PFSK-1 (cell line): ENCODE data around the gene CUBN. TPM values are rescaled to one million over a fixed set of nuclear protein-coding genes. Genes with fewer than 3 reads are reported as not detected.

Source experiments
- FOXP2 ChIP-seq: optimal IDR thresholded peaks from 2 replicates; pipeline ENCODE3; 2011; ENCODE audit warnings: borderline replicate concordance, control low read depth, inconsistent platforms; ENCODE audit not compliant: insufficient read depth; ENCODE audit errors: extremely low read length, extremely low read depth
- POLR2AphosphoS5 ChIP-seq: IDR thresholded peaks from 2 replicates; pipeline ENCODE4 v1.6.1; 2012; ENCODE audit warnings: low read depth, mild to moderate bottlenecking, control low read depth, low read length, moderate library complexity
- SIN3A ChIP-seq: IDR thresholded peaks from 2 replicates; pipeline ENCODE4 v1.6.1; 2012; ENCODE audit warnings: mild to moderate bottlenecking, low read length, moderate library complexity, borderline replicate concordance; ENCODE audit not compliant: insufficient read depth
- TAF1 ChIP-seq: IDR thresholded peaks from 2 replicates; pipeline ENCODE4 v1.6.1; 2012; ENCODE audit warnings: low read length, control low read depth, borderline replicate concordance; ENCODE audit not compliant: insufficient read depth
- polyA plus RNA-seq: library from polyadenylated mRNA; unstranded; fragments of >200 nt; gene quantifications from one replicate; pipeline ENCODE4 v1.2.1, GENCODE V29; 2012; ENCODE audit warnings: low read depth, missing spikeins; ENCODE audit not compliant: insufficient read length
- TF ChIP-seq, protein P1 (sequence below), 2 experiments: IDR thresholded peaks; 2 replicates each; pipeline versions ENCODE4 v1.6.1 to v1.8.0; 2011 to 2012; ENCODE audit warnings: low read depth in 2 of 2, low read length in 2 of 2, control low read depth in 1 of 2, inconsistent platforms in 1 of 2, mild to moderate bottlenecking in 1 of 2, moderate library complexity in 1 of 2; ENCODE audit not compliant: insufficient read depth in 1 of 2

The CUBN gene
- polyA plus RNA-seq: 0.68 TPM

DNA sequence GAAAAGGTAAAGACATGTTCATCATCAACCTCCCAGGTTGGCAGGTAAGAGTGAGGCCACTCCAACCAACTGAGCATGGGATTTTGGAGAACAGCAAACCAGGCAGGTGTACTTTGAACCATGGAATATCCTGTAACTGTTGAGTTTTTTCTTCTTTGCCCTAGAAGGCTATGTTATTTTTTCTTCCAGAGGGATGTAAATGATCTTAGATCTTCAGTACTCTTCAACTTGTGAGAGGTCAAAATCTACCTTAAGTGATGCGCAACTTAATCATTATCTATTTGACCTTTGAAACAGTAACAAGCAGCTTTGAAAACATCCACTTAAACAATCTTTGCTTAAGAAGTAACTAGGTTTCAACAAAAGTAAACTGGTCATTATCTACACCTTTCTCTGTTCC lies at the start of gene CUBN:
TSS of gene CUBN (minus strand) at position 71 of the 400 bp plus-strand sequence. CDS start at position 25, 46 bp downstream.
- TF ChIP-seq, protein P1, sequence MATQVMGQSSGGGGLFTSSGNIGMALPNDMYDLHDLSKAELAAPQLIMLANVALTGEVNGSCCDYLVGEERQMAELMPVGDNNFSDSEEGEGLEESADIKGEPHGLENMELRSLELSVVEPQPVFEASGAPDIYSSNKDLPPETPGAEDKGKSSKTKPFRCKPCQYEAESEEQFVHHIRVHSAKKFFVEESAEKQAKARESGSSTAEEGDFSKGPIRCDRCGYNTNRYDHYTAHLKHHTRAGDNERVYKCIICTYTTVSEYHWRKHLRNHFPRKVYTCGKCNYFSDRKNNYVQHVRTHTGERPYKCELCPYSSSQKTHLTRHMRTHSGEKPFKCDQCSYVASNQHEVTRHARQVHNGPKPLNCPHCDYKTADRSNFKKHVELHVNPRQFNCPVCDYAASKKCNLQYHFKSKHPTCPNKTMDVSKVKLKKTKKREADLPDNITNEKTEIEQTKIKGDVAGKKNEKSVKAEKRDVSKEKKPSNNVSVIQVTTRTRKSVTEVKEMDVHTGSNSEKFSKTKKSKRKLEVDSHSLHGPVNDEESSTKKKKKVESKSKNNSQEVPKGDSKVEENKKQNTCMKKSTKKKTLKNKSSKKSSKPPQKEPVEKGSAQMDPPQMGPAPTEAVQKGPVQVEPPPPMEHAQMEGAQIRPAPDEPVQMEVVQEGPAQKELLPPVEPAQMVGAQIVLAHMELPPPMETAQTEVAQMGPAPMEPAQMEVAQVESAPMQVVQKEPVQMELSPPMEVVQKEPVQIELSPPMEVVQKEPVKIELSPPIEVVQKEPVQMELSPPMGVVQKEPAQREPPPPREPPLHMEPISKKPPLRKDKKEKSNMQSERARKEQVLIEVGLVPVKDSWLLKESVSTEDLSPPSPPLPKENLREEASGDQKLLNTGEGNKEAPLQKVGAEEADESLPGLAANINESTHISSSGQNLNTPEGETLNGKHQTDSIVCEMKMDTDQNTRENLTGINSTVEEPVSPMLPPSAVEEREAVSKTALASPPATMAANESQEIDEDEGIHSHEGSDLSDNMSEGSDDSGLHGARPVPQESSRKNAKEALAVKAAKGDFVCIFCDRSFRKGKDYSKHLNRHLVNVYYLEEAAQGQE (IDR thresholded peaks at IDR 0.05; ENCODE audit: insufficient read depth in 1 of 2, low read depth in 2 of 2, low read length in 2 of 2): no peak
- TF ChIP-seq FOXP2 (no peak), TAF1 (no peak), SIN3A (no peak), POLR2AphosphoS5 (no peak)

DNA sequence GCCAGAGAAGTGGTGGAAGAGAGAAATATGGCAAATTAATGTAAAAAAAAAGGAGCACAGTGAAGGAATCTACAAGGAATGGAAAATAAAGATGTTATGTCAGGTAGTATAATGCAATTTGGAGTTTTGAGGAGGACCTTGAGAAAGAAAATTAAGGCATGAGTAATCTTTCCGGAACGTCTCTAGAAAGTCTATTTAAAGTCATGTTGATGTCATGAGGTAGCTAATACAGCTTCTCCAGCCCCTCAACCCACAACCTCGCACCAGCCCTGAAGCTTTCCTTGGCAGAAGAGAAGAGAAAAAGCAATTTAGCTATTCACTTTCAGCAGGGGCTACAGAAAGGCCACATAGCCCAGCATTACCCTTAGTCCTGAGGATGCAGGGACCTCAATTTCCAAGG lies 49.4 kb upstream of the CUBN start:
- TF ChIP-seq, protein P1 (IDR thresholded peaks at IDR 0.05; ENCODE audit: insufficient read depth in 1 of 2, low read depth in 2 of 2, low read length in 2 of 2): no peak
- TF ChIP-seq SIN3A: no peak
- TF ChIP-seq TAF1: no peak
- TF ChIP-seq FOXP2: no peak
- TF ChIP-seq POLR2AphosphoS5: no peak

DNA sequence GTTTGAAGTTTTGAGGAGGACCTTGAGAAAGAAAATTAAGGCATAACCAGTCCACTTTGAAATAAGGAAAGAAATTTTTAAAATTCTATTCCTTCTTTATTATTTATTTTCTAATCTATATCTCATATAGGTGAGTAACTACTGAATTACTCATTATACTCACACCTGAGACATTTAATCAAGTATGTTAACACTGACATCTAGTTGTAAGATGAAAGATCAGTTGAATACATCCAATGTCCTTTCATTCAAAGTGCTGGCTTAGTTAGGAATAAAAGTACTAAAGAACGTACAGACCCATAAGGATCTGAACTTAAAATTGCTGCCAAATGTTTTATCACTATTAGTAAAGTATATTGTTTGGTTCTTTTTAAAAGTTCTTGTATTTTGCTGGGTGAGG lies 48.4 kb upstream of the CUBN start:
- TF ChIP-seq SIN3A: no peak

DNA sequence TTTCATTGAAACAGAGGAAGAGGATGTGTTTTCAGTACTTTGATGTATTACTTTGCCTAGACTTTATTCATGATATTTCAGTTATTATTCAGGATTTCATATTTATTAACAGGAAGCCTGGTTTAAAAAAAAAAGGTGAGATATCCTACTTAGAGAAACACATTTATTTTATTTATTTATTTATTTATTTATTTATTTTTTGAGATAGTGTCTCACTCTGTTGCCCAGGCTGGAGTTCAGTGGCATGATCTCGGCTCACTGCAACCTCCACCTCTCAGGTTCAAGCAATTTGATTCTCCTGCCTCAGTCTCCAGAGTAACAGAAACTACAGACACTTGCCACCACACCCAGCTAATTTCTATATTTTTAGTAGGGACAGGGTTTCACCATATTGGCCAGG lies 47.4 kb upstream of the CUBN start:
- TF ChIP-seq, protein P1 (IDR thresholded peaks at IDR 0.05; ENCODE audit: insufficient read depth in 1 of 2, low read depth in 2 of 2, low read length in 2 of 2): no peak
- no peak for TF ChIP-seq FOXP2
- TF ChIP-seq TAF1: no peak
- no peak for TF ChIP-seq POLR2AphosphoS5
- no peak for TF ChIP-seq SIN3A

DNA sequence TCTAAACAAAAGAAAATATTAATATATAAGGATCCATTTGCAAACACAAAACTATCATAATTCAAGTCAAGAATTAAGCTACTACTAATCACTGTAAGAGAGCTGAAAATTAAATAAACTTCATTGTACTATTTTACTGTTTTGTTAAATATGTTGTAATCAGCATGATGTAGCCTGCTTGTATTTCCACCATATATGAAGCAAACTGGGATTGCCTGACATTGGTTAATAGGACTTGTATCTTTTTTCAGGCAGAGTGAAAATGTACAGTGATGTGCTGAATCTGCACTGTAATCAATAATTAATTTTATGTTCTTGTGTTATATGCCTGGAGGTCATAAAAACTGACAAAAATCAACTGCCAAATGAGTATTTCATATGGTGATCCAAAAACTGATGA lies 46.5 kb upstream of the CUBN start:
- TF ChIP-seq TAF1 (no peak), POLR2AphosphoS5 (no peak), SIN3A (no peak), FOXP2 (no peak)
- TF ChIP-seq, protein P1 (IDR thresholded peaks at IDR 0.05; ENCODE audit: insufficient read depth in 1 of 2, low read depth in 2 of 2, low read length in 2 of 2): no peak

DNA sequence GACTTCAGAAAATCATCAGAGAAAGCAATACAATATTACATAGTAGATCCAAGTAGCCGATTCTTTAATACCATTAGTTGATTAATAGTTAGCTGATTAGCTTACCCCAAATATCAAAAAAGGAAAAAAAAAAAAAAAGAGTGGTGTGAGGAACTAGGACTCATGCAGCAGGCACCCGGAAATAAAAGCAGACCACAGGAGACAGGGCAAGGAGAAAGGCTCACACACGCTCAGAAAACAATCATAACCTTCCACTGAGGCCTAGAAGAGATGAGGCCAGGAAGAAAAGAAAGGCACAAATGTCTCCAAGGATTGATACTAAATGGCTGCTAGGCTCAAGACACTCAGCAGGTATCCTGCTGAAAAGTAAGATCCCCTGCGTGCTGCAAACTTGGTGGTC lies 45.9 kb upstream of the CUBN start:
- TF ChIP-seq FOXP2 (no peak), TAF1 (no peak), POLR2AphosphoS5 (no peak), SIN3A (no peak)
- TF ChIP-seq, protein P1 (IDR thresholded peaks at IDR 0.05; ENCODE audit: insufficient read depth in 1 of 2, low read depth in 2 of 2, low read length in 2 of 2): no peak
